ENCODE measurements around the gene FMNL2. TPM values are rescaled to one million over a fixed set of nuclear protein-coding genes. Genes with fewer than 3 reads are reported as not detected.

FMNL2 gene
- total RNA-seq, 1 donor = 24.2 TPM

DNA sequence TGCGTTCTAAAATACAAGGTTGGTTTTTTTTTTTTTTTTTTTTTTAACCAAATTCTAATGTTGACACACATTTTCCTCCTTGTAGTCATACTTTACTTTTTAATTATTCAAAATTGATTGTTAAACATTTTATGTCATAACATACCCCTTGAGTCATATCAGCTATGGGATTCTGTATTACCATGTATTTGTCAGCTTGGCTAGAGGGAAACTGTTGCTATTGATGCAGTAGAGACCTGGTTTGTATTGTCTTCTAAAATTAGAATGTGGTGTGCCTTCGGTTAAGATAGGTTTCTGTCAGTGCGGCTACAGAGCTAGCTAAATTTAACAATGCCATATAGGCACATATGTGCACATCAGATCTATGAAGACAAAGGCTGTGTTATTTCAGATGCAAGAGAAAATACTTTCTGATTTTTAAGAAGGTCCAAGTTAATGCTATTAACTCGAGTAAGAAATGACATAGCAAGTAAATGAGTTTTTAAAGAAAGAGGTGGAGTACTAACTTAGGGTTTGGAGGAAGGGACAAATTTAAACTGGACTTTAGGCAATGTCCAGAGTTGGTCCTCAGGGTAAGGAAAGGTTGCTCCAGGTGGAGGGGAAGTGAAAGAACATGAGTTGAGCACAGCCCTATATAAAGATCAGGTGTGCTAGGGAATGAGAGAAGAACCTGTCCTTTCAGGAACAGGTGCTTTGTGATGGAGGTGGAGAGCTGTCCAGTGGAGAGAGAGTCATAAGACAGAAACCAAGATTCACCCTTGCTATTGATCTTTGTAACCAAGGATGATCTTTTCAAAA, 230.0 kb downstream of the FMNL2 start:
- H3K9me3 ChIP-seq (ENCODE audit: low read depth, low read length) = no peaks in the 10 kb centered on the region
- no peaks in the 10 kb centered on the region for H3K36me3 ChIP-seq (ENCODE audit: insufficient read depth, low read length)
- H3K4me3 ChIP-seq (ENCODE audit: insufficient read depth, low read length) = no peak overlapping the region
- TF ChIP-seq, protein P1, sequence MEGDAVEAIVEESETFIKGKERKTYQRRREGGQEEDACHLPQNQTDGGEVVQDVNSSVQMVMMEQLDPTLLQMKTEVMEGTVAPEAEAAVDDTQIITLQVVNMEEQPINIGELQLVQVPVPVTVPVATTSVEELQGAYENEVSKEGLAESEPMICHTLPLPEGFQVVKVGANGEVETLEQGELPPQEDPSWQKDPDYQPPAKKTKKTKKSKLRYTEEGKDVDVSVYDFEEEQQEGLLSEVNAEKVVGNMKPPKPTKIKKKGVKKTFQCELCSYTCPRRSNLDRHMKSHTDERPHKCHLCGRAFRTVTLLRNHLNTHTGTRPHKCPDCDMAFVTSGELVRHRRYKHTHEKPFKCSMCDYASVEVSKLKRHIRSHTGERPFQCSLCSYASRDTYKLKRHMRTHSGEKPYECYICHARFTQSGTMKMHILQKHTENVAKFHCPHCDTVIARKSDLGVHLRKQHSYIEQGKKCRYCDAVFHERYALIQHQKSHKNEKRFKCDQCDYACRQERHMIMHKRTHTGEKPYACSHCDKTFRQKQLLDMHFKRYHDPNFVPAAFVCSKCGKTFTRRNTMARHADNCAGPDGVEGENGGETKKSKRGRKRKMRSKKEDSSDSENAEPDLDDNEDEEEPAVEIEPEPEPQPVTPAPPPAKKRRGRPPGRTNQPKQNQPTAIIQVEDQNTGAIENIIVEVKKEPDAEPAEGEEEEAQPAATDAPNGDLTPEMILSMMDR (IDR thresholded peaks at IDR 0.05; ENCODE audit: extremely low read depth, low read depth, low read length) = no peak
- H3K4me1 ChIP-seq (ENCODE audit: insufficient read depth, low read length) = peaks cover 16% of the 10 kb centered on the region
- no peak overlapping the region for H3K4me2 ChIP-seq (ENCODE audit: insufficient read depth, low read length)
- H2AFZ ChIP-seq (ENCODE audit: low read length) = no peak overlapping the region
- H3K79me2 ChIP-seq (ENCODE audit: insufficient read depth, low read length) = no peaks in the 10 kb centered on the region
- H4K20me1 ChIP-seq (ENCODE audit: insufficient read depth, low read length) = no peaks in the 10 kb centered on the region
- no peak for DNase-seq (ENCODE audit: insufficient read length, low spot score, missing footprints)
- H3K27me3 ChIP-seq (ENCODE audit: insufficient read depth, low read length) = no peaks in the 10 kb centered on the region
- H3K27ac ChIP-seq (ENCODE audit: low read depth, low read length) = no peak overlapping the region

DNA sequence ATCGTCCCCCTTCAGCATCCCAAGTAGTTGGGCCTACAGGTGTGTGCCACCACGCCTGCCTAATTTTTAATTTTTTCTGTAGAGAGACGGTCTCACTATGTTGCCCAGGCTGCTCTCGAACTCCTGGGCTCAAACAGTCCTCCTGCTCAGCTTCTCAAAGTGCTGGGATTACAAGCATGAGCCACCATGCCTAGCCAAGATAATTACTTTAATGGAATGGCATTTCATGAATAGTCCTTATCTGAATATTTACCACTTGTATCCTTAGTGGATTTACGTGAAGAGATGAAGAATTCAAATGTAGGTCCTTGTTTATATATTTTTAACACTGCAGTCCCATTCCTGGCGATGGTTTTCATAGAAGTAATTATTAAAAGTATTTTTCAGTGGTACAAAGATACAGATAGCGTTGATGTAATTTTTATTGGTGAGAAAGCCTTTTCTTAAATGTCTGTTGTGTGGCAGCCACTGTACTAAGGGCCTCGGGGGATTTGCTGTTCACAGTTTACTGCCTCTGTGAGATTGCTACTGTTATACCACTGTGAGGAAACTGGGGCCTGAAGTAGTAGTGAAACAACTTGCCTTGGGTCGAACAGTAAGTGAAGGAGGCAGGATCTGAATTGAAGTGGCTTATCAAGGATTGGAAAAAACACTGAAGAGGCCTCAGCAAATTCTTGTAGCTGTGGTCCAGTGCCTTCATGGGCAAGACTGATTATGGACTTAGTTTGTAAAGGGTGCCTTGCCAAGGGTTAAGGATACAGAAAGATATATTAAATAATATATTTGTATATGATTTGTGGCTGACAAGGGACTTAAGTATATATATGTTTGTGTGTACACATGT, 231.1 kb downstream of the FMNL2 start:
- no peak overlapping the region for H2AFZ ChIP-seq (ENCODE audit: low read length)
- H3K79me2 ChIP-seq (ENCODE audit: insufficient read depth, low read length) = no peaks in the 10 kb centered on the region
- no peaks in the 10 kb centered on the region for H3K9me3 ChIP-seq (ENCODE audit: low read depth, low read length)
- H3K27me3 ChIP-seq (ENCODE audit: insufficient read depth, low read length) = no peaks in the 10 kb centered on the region
- TF ChIP-seq, protein P1 (IDR thresholded peaks at IDR 0.05; ENCODE audit: extremely low read depth, low read depth, low read length) = no peak
- H3K4me1 ChIP-seq (ENCODE audit: insufficient read depth, low read length) = peaks cover 9% of the 10 kb centered on the region
- no peaks in the 10 kb centered on the region for H4K20me1 ChIP-seq (ENCODE audit: insufficient read depth, low read length)
- DNase-seq (ENCODE audit: insufficient read length, low spot score, missing footprints) = no peak
- H3K36me3 ChIP-seq (ENCODE audit: insufficient read depth, low read length) = no peaks in the 10 kb centered on the region
- H3K4me2 ChIP-seq (ENCODE audit: insufficient read depth, low read length) = no peak overlapping the region
- no peak overlapping the region for H3K4me3 ChIP-seq (ENCODE audit: insufficient read depth, low read length)
- no peak overlapping the region for H3K27ac ChIP-seq (ENCODE audit: low read depth, low read length)

DNA sequence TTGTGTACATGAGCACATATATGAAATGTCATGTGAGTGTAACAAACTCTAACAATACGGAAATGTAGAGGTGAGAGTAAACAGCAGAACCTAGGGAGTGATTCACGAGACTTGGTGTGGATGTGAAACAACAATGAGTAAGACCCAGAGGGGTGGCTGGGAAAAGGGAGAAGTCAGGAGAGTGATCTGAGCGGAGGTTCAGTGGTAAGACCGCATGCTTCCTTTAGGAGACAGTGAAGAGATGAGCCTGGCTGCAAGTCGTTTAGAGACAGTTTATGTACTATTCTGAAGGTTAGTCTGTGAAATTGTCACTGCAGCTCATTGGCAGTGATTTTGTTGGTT, 231.7 kb downstream of the FMNL2 start:
- Histone ChIP-seq H3K9me3 (ENCODE audit: low read depth, low read length) (no peaks in the 10 kb centered on the region), H3K27me3 (ENCODE audit: insufficient read depth, low read length) (no peaks in the 10 kb centered on the region), H4K20me1 (ENCODE audit: insufficient read depth, low read length) (no peaks in the 10 kb centered on the region), H3K4me3 (ENCODE audit: insufficient read depth, low read length) (no peak overlapping the region), H3K79me2 (ENCODE audit: insufficient read depth, low read length) (no peaks in the 10 kb centered on the region), H3K4me1 (ENCODE audit: insufficient read depth, low read length) (peaks cover 14% of the 10 kb centered on the region), H2AFZ (ENCODE audit: low read length) (no peak overlapping the region), H3K4me2 (ENCODE audit: insufficient read depth, low read length) (no peak overlapping the region), H3K36me3 (ENCODE audit: insufficient read depth, low read length) (no peaks in the 10 kb centered on the region), H3K27ac (ENCODE audit: low read depth, low read length) (no peak overlapping the region)
- TF ChIP-seq, protein P1 (IDR thresholded peaks at IDR 0.05; ENCODE audit: extremely low read depth, low read depth, low read length) = no peak
- no peak for DNase-seq (ENCODE audit: insufficient read length, low spot score, missing footprints)

DNA sequence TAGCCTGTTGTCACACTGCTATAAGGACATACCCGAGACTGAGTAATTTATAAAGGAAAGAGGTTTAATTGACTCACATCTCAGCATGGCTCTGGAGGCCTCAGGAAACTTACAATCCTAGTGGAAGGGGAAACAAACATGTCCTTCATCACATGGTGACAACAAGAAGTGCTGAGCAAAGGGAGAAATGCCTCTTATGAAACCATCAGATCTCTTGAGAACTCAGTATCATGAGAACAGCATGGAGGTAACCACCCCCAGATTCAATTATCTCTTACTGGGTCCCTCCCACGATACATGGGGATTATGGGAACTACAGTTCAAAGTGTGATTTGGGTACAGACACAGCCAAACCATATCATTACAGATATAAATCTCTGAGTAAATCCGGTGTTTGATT, 233.6 kb downstream of the FMNL2 start:
- DNase-seq (ENCODE audit: insufficient read length, low spot score, missing footprints) = no peak
- Histone ChIP-seq H3K4me1 (ENCODE audit: insufficient read depth, low read length) (peaks cover 21% of the 10 kb centered on the region), H3K27me3 (ENCODE audit: insufficient read depth, low read length) (no peaks in the 10 kb centered on the region)

More for the DNA sequence above, 233.6 kb downstream of the FMNL2 start:
- TF ChIP-seq, protein P1 (IDR thresholded peaks at IDR 0.05; ENCODE audit: extremely low read depth, low read depth, low read length) = no peak
- H3K9me3 ChIP-seq (ENCODE audit: low read depth, low read length) = no peaks in the 10 kb centered on the region
- no peak overlapping the region for H2AFZ ChIP-seq (ENCODE audit: low read length)
- H3K79me2 ChIP-seq (ENCODE audit: insufficient read depth, low read length) = peaks cover 4% of the 10 kb centered on the region
- H4K20me1 ChIP-seq (ENCODE audit: insufficient read depth, low read length) = no peaks in the 10 kb centered on the region
- no peak overlapping the region for H3K27ac ChIP-seq (ENCODE audit: low read depth, low read length)
- no peak overlapping the region for H3K4me2 ChIP-seq (ENCODE audit: insufficient read depth, low read length)
- no peaks in the 10 kb centered on the region for H3K36me3 ChIP-seq (ENCODE audit: insufficient read depth, low read length)
- H3K4me3 ChIP-seq (ENCODE audit: insufficient read depth, low read length) = no peak overlapping the region

All from osteoblast (primary cell).